Stimulated activated CD8-positive, alpha-beta memory T cell treated with anti-CD3 and anti-CD28 coated beads, Interleukin-12 subunit alpha, Interleukin-12 subunit beta, amount 100 ng/mL, for 1 hour (primary cell): ENCODE data around the gene SMAD6.

Experiments
- DNase-seq: peaks from one replicate; pipeline ENCODE4 v3.0.0-alpha.2; 2020; ENCODE audit warnings: low read depth

Gene SMAD6

GRCh38 chr15:66760097-66760967 is 58.3 kb downstream of the SMAD6 start:
- DNase-seq = no peak

DNA sequence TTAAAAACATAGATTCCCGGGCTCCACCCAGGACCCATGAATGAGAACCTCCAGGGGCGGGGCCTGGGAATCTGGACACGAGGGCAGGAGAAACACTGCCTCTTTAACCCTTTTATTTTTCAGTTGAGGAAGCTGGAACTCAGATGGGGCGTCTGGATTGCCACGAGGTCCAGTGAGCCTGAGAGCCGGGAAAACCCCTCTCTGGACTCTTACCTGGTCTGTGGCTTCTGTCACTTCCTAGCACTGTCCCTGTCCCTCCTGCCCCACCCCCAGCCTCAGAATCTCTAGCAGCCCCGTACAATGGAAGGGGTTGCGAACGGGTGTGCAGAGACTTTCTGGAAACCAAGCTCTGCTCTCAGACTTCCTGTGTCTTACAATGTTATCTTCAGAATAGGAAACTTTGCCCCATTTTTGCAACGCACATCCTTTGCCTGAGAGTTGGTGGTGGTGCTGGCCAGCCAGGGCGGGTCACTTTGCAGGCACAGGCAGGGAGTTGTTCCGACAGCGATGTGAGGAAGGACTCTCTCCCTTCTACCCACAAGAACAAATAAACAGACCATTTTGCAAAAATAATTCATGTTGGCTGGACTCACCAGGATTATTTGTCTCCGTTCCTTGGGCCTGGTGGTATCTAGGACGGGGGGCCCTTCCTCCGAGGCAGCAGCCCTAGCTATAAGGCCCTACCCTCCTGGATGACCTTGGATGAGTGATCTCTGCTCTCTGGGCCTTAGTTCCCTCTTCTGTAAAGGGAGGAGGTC is 59.1 kb downstream of the SMAD6 start:
- DNase-seq = no peak

- no peak for DNase-seq
Measured at GRCh38 chr15:66761726-66762595, 59.9 kb downstream of the SMAD6 start.

DNA sequence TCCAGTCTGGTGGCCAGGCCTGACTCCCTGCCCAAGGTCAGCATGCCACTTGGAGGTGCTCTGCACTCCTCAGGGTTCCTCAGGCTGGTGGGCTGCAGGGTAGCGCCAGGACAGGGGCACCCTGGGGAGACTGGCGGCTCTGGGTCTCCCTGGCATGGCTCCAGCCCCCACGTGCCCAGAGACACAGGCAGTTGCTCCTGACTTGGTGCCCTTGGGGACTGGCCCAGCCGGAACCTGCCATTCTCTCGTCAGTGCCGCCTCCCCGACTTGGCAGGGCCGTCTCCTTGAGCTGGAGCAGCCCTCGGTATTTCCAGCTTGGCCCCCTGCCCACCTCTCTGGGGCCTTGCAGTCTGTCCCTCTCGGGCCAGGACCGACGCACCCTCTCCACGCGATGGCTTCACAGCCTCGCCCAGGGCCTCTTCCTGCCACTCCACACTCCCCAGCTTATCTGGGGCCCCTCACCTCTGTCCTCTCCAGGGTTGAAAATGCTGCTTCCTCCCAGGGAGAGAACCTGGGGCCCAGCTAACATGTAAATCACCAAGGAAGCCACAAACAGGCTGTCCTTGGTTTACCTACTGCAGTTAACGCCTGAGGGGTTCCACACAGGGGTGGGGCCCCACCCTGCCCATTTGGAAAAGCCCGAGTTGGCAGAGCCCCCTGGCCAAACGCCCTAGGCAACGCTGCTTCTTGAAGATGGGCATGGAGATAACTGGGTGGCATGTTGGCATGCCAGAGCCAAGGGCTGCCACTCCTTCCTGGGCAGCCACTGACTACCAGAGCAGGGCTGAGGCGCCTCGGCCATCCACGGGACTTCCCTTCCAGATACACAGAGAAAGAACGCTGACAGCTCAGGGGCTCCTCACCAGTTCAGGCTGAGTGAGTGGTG is 61.4 kb downstream of the SMAD6 start:
- DNase-seq = no peak

DNA sequence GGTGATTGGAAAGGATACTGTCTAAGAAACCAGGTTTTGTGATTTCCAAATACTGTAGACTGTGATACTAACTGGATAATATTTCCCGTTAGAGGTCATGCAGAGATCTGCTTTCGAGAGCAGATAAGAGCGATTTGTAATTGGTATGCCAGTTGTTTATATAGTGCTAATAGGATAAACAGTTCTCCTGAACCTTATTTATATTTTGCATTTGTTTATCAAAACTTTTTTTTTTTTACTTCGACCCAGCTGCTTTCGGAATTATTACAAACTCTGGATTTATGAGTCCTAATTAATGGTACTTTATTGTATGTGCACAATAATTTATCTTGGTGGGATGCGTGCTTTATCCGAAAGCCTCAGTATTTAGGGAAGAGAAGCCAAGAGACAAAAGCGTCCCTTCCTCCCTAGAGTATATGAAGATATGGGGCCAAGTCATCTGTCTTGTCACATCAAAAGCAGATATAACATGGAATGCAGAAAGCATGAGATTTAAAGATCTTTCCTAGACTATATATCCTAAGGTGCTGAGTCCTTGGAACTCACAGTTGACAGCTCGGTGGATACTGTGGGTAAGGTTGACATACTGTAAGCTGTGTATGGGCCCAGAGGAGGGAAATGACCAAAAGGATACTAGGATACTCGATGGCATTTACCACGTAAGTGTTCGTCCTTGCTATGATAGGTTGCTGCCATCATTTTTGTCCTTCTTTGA is 62.2 kb downstream of the SMAD6 start:
- no peak for DNase-seq

DNA sequence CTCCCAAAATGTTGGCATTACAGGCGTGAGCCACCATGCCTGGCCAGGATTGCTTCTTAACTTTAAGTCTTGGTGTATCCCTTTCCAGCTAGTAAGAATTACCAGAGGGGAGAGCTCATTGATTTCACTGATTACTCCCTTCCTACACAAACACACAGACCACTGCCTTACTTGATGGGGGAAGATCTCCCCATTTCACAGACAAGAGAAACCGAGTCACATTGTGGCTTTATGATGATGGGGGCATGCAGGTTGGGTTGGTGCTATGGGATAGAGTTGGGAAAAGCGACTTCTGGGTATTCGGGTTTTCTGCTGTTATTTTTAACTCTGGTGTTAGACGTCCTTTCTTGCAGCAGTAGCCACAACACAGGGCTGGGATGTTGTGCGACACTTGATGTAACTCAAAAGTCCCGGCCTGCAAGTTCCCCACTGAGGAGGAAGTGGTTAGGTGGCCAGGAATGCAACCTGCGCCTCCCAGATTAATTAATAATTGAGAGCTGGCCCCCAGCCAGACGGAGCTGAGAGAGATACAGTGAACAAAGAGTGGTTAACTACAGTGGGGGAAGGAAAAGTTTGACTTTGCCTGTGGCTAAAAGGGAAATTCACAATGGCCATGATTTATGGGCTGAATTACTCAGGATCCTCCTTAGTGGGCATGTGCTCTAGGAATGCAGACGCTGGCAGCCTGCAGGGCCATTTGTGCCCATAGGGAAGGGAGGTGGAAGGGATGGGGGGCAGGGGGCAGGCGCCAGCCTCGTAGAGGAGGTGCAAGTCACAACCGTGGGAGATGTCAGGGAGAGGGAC is 63.6 kb downstream of the SMAD6 start:
- no peak for DNase-seq

DNA sequence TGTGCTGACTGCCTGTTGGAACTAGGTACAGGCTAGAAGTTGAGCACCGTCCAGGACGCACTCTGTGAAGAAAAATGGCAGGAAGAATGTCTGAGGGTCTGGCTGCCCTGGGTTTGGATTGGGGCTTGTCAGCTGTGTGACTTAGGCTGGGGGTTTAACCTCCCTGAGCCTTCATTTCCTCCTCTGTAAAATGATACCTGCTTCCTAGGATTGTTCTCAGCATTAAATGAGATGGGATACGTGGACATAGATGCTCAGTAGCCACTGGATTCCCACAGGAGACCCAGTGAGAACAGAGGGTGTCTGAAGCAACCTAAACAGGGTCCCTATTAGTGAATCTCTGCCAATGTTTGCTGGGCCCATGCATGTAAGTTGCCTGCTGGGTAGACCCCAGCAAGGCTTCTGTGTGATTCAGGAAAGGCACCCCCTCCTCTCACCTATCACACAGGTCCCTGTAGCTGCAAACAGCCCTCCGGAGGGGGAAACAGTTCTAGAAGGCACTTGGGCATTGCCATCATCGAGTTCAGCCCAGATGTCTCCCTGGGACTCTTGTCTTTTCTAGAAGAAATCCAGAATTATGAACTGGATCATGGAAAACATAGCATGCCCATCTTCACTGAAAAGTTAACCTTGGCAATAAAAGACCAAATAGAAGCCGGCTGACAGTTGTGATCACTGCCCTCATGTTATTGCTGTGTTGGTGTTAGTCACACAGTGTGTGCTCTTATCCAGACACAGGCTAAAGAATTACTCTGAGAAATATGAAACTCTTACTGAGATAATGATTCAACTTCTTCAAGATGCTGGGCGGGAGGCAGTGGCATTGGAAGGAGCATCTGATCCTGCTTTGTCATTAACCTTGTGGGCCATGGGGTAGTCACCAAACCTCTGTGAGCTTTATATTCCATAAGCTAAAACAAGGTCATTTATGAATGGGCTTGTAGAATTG is 64.5 kb downstream of the SMAD6 start:
- no peak for DNase-seq

DNA sequence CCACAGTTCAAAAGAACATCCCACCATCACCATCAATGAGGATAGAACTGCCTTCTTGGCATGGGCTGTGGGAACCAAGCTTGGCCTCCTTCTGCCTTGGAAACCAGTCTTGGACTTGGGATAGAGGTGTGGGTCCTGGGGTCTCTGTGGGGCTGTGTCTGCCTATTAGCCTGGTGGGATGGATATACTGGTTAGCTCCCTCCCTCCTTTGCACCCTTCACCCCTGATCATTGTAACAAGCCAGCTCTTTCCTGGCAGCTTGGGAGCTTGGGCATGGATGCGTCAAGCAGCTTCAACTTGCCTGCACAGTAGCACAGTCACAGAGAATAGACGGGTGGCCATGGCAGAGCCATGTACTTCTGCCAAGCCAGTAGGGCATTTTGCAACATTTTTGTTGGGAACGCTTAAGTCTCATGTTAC is 65.2 kb downstream of the SMAD6 start:
- no peak for DNase-seq

DNA sequence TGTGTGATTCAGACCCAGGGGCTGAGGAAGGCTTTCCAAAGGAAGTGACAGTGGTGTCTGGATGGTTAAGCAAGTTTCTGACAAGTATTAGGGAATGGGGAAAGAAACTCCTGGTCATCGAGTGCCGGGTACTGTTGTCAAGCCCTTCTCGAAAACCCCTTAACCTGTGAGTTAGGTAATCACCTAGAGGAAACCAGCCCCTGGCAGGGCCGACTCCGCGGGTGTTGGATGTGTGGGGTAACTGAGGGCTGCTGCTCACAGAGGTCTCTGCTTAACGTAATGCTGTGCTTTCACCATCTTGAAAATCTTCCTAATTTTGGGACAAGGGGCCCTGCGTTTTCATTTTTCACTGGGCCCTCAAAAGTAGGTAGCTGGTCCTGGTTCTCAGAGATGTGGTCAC is 67.0 kb downstream of the SMAD6 start:
- no peak for DNase-seq

GRCh38 chr15:66770518-66771350 is 68.7 kb downstream of the SMAD6 start:
- DNase-seq = no peak

DNA sequence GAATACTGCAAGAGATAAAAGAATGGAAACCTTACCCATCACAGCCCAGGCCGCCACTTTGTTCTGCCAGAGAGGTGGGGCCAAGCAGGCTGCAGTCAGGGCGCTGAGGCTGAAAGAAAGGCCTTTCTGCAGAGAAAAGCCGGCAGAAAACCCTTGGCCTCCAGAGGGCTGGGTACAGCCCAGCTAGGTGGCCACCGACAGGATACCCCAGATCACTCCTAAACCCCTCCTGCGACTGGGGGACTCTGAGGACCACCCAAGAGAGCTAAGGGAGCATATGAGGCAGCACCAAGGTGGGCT is 69.3 kb downstream of the SMAD6 start:
- DNase-seq = no peak

DNA sequence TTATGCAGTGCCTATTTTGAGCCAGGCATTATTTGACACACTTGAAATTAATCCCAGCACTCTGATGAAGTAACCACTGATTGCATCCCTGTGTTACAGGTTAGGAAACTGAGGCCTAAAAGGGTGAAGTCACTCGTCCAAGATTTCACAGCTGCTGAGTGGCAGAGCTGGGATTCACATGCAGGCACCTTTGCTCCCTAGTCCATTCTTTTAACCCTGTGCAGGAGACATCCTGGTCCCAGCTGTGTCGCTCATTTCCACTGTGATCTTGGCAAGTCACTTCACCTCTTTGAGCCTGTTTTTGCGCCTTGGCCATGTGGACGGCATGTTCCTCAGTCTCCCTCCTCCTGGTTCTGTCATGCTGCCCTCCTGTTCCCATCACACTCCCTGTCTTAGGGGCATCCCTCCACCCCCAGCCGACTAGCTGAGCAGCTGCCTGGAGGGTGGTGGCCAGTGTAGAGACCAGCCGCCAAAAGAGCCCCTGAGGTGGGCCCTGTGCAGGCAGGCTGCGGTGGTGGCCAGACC is 70.6 kb downstream of the SMAD6 start:
- DNase-seq = no peak

GRCh38 chr15:66773129-66773873 is 71.3 kb downstream of the SMAD6 start:
- no peak for DNase-seq

DNA sequence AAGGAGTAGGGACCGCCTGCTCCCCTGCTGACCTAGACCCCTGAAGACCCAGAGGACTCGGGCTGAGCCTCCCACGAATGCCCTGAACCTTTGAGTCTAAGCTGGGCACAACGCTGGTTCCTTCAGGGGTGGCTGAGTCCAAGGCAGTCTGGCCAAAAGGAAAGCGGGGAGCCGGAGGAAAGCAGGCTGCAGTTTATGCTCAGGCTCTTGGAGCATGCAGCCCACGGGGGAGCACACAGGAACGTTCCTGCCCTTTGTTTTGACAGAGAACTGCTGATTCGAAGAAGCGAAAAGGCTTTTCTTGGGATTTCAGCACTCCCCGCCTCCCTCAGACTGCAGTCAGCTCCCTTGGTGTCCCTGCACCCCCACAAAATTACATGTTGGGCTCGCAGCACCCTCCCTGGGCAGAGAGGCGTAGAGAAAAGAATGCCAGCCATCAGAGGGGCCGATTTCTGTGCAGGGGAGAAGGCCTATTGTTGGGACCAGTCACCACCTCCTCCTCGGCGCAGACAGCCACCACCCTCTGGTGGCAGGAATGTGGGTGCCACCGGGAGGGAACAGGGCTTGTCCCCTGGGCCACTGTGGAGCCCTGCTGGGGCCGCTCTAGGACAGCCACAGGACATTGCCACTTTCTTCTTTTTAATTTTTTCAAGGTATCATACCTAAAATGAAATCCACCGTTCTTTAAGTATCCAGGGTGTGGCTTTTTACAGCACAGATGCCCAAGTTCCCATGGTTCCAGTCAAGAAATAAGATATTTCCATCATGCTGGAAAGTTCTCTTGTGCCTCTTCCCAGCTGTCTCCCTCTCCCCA is 72.2 kb downstream of the SMAD6 start:
- peak; percentile 14 for DNase-seq

DNA sequence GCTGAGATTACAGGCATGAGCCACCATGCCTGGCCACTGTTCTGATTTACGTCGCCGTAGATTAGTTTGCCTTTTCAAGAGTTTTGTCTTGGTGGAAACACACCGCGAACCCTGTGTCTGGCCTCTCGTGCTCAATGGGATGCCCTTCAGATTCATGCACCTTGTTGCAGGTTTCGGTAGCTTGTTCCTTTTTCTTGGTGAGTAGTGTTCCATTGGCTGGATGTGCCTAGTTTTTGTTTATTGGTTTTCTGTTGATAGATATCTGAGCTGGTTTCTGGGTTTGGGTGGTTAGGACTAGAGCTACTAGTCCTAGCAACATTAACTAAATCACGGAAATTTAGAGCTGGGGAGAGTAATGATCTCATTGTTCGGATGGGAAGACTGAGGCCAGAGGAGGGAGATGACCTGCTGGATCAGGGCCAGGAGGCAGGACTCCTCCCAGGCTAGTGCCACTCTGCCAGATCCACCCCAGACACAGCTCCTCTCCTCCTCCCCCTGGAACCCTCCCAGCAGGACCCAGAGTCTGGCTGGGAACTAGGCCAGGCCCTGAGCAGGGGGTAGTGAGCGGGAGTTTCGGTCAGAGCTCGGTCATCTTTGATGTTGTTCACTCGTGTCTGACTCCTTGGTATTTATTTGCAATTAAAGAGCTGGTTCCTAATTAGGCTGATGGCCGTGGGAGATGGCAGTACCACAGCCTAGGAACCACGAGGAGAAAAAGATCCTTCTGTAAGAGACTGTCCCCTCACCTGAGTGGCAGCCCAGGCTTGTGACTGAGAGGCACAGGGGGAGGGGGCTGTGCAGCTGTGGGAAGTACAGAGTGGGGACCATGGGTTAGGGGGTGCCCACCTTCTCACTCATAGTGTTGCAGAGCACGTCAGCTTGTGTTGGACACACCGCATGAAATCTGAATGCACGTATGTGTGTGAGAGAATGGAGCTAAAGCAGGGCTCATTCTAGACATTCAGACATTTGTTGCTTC is 73.4 kb downstream of the SMAD6 start:
- no peak for DNase-seq
